Measurements from ENCODE around the gene PGM3.

DNA sequence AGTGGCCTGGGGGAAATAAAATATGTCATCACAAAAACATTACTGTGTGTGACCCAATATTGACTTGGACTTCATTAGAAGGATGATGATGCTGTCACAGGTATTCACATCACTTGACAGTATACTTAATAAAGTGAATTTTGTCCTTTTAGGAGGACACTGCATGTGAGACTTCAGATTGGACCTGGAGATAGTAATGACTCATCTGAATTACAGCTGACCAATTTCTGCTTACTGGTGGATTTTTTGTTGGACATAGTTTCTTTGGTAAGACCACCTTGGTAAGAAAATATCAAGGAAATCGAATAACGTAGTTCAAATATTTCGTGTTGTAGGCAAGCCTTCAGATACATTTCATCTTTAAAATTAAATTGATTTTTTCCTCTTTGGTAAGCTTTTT is 68.5 kb downstream of the PGM3 start:
- TF ChIP-seq, protein P1, sequence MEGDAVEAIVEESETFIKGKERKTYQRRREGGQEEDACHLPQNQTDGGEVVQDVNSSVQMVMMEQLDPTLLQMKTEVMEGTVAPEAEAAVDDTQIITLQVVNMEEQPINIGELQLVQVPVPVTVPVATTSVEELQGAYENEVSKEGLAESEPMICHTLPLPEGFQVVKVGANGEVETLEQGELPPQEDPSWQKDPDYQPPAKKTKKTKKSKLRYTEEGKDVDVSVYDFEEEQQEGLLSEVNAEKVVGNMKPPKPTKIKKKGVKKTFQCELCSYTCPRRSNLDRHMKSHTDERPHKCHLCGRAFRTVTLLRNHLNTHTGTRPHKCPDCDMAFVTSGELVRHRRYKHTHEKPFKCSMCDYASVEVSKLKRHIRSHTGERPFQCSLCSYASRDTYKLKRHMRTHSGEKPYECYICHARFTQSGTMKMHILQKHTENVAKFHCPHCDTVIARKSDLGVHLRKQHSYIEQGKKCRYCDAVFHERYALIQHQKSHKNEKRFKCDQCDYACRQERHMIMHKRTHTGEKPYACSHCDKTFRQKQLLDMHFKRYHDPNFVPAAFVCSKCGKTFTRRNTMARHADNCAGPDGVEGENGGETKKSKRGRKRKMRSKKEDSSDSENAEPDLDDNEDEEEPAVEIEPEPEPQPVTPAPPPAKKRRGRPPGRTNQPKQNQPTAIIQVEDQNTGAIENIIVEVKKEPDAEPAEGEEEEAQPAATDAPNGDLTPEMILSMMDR (IDR thresholded peaks at IDR 0.05) = no peak
- TF ChIP-seq POLR2A (IDR thresholded peaks at IDR 0.05) = no peak
